HG03025 (cell line): ENCODE data around the gene FBXO4.

ENCODE experiments used
- ATAC-seq: cut with Tn5 transposase; IDR thresholded peaks from one replicate; pipeline ENCODE4 v1.9.1; 2021; ENCODE audit warnings: mild to moderate bottlenecking, moderate library complexity; ENCODE audit not compliant: unreplicated experiment, low FRiP score

FBXO4 gene

GRCh38 chr5:41924872-41925554 lies at the start of gene FBXO4:
Gene FBXO4 (plus strand): TSS chr5:41925281. CDS start chr5:41925310, 29 bp downstream.
- ATAC-seq: peak; percentile 98

GRCh38 chr5:41876678-41877077 lies 48.4 kb upstream of the FBXO4 start:
- no peak for ATAC-seq

GRCh38 chr5:41877408-41877807 lies 47.7 kb upstream of the FBXO4 start:
- no peak for ATAC-seq

GRCh38 chr5:41878173-41878572 lies 46.9 kb upstream of the FBXO4 start:
- no peak for ATAC-seq

- ATAC-seq: no peak
Measured at GRCh38 chr5:41878643-41879478, 46.2 kb upstream of the FBXO4 start.

GRCh38 chr5:41882765-41883164 lies 42.3 kb upstream of the FBXO4 start:
- ATAC-seq: no peak

GRCh38 chr5:41883243-41883642 lies 41.8 kb upstream of the FBXO4 start:
- no peak for ATAC-seq

GRCh38 chr5:41883936-41884335 lies 41.1 kb upstream of the FBXO4 start:
- ATAC-seq: no peak

GRCh38 chr5:41885286-41885685 lies 39.8 kb upstream of the FBXO4 start:
- ATAC-seq: no peak

- ATAC-seq: no peak
Measured at GRCh38 chr5:41891066-41891707, 33.9 kb upstream of the FBXO4 start.

- ATAC-seq: no peak
Measured at GRCh38 chr5:41892031-41892430, 33.0 kb upstream of the FBXO4 start.

GRCh38 chr5:41893074-41893851 lies 31.8 kb upstream of the FBXO4 start:
- ATAC-seq: peak; percentile 80

GRCh38 chr5:41896230-41896629 lies 28.9 kb upstream of the FBXO4 start:
- no peak for ATAC-seq

GRCh38 chr5:41903382-41903891 lies 21.6 kb upstream of the FBXO4 start:
- ATAC-seq: no peak

GRCh38 chr5:41903892-41904799 lies 20.9 kb upstream of the FBXO4 start, which contains the start of gene RIMOC1:
Gene RIMOC1 (plus strand): TSS chr5:41904344. CDS start chr5:41904368, 24 bp downstream.
- peak; percentile 100 for ATAC-seq

GRCh38 chr5:41906151-41906550 lies 18.9 kb upstream of the FBXO4 start:
- ATAC-seq: no peak

GRCh38 chr5:41908374-41909079 lies 16.6 kb upstream of the FBXO4 start:
- no peak for ATAC-seq

- peak; percentile 65 for ATAC-seq
Measured at GRCh38 chr5:41918105-41918504, 7.0 kb upstream of the FBXO4 start.

GRCh38 chr5:41921166-41921565 lies 3.9 kb upstream of the FBXO4 start:
- ATAC-seq: no peak
